Activated CD4-positive, alpha-beta T cell treated with anti-CD3 and anti-CD28 coated beads, Interleukin-2, amount 10 ng/mL, durations not matched to agents 24 days and 14 days (primary cell): ENCODE results near the gene NHSL1. TPM values are rescaled to one million over a fixed set of nuclear protein-coding genes. Genes with fewer than 3 reads are reported as not detected.
A peak's percentile ranks its signal among the peaks of the same experiment; 100 is the strongest.

ENCODE experiments used
- DNase-seq: peaks from one replicate; pipeline ENCODE4 v3.0.0; 2022
- H3K27ac Mint-ChIP-seq: one replicate; pipeline ENCODE4 v1.8.0; 2022; ENCODE audit warnings: mild to moderate bottlenecking, mixed read lengths
- H3K27me3 Mint-ChIP-seq: one replicate; pipeline ENCODE4 v1.8.0; 2022; ENCODE audit warnings: mixed read lengths
- H3K36me3 Mint-ChIP-seq: one replicate; pipeline ENCODE4 v1.8.0; 2022; ENCODE audit warnings: low read depth, mild to moderate bottlenecking, mixed read lengths
- H3K4me1 Mint-ChIP-seq: one replicate; pipeline ENCODE4 v1.8.0; 2021; ENCODE audit warnings: mixed read lengths
- H3K4me3 Mint-ChIP-seq: one replicate; pipeline ENCODE4 v1.8.0; 2022; ENCODE audit warnings: mild to moderate bottlenecking, moderate library complexity, mixed read lengths
- H3K9me3 Mint-ChIP-seq: one replicate; pipeline ENCODE4 v1.8.0; 2021; ENCODE audit warnings: mixed read lengths
- intact Hi-C: fragments of 100-400 bp; cut with micrococcal nuclease; formaldehyde crosslinking; loops from one replicate; pipeline ENCODE4 v1.15.1; 2023
- total RNA-seq: library from RNA; stranded (reverse); gene quantifications from 2 replicates; pipeline ENCODE4 v1.2.3, GENCODE V29; 2022

NHSL1 gene
- total RNA-seq, 1 donor from 2014 or later: 0.63 TPM

DNA sequence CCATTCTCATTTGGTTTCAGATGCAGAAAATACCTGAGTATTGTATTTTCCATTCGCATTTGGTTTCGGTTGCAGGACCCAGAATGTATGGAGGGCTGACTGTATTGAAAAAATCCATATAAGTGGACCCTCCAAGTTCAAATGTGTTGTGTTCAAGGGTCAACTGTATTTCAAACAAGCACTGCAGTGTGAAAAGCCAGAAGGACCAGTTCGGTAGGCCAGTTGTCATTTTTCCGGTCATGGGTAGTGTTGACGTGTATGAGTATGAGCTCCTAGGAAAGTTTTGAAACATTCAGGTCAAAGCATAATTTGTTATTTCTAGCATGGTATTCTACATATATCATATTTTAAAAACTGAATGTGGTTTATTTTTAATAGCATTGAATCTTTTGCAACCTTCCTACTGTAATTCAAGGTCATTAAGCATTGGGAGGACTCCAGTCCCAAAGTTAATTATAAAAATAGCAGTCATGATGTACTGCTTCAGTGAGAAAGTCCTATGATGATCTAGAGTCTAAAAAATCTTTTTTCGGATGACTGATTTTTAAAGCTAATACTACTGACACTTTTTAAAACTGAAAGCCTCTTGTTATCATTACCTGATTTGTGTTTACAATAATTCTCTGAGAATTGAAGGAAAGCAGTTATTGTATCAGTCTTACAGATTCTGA is 18.9 kb downstream of the NHSL1 start:
- Mint-ChIP-seq H3K27me3 (peaks cover 2% of the 10 kb centered on the region), H3K4me3 (no peak overlapping the region), H3K9me3 (no peaks in the 10 kb centered on the region), H3K36me3 (no peaks in the 10 kb centered on the region), H3K27ac (no peak overlapping the region), H3K4me1 (no peaks in the 10 kb centered on the region)
- intact Hi-C loops: no loop called here
- no peak for DNase-seq

DNA sequence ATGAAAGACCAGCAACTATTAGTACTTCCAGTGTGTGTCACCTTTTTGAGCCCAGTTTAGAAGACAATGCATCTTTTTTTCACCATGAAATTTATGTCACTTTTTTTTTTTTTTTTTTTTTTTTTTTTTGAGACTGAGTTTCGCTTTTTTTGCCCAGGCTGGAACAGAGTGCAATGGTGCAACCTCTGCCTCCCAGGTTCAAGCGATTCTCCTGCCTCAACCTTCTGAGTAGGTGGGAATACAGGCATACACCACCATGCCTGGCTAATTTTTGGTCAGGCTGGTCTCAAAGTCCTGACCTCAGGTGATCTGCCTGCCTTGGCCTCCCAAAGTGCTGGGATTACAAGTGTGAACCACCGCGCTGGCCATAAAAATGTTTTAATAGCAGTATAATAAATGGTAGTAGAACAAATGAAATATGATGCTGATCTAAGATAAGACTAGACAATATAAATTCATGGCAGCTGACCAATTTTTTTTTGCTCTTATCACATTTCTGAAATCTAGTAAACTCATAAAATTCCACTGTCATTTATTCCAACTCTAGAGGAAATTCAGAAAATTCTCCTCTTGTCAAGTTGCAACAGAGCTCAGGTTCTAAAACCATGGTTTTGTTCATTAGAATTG is 21.3 kb downstream of the NHSL1 start:
- no peaks in the 10 kb centered on the region for H3K4me1 Mint-ChIP-seq
- H3K27me3 Mint-ChIP-seq: peaks cover 2% of the 10 kb centered on the region
- H3K4me3 Mint-ChIP-seq: no peak overlapping the region
- no peaks in the 10 kb centered on the region for H3K9me3 Mint-ChIP-seq
- intact Hi-C loops: no loop called here
- H3K36me3 Mint-ChIP-seq: no peaks in the 10 kb centered on the region
- H3K27ac Mint-ChIP-seq: no peak overlapping the region
- no peak for DNase-seq

DNA sequence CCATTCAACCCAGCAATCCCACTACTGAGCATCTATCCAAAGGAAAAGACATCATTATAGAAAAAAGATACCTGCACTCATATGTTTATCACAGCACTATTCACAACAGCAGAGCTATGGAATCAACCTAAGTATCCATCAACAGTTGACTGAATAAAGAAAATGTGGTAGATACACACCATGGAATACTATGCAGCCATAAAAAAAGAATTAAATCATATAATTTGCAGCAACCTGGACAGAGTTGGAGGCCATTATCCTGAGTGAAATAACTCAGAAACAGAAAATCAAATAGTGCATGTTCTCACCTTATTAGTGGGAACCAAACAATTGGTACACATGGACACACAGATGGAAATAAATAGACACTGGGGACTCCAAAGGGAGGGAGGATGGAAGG is 23.2 kb downstream of the NHSL1 start:
- no peaks in the 10 kb centered on the region for H3K9me3 Mint-ChIP-seq
- H3K27me3 Mint-ChIP-seq: peaks cover 4% of the 10 kb centered on the region
- H3K36me3 Mint-ChIP-seq: no peaks in the 10 kb centered on the region
- H3K27ac Mint-ChIP-seq: no peak overlapping the region
- H3K4me1 Mint-ChIP-seq: no peaks in the 10 kb centered on the region
- DNase-seq: no peak
- no peak overlapping the region for H3K4me3 Mint-ChIP-seq
- intact Hi-C loops: no loop called here

DNA sequence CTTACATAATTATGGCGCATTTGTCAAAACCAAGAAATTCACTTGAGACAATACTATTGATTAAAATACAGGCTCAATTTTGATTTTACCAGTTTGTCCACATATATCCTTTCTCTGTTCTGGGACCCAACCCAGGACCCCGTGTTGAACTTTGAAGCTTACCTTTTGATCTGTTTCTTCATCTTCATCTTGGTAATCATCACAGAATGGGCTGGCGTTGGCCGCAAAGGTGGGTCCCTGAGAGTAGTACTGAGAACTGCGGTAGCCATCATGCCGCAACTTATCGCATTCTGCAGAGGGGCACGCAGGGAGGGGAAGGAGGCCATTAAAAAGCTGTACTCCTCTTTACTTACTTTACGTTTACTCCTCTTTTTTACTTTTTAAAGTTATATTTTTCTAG is 26.1 kb downstream of the NHSL1 start:
- intact Hi-C loops: no loop called here

DNA sequence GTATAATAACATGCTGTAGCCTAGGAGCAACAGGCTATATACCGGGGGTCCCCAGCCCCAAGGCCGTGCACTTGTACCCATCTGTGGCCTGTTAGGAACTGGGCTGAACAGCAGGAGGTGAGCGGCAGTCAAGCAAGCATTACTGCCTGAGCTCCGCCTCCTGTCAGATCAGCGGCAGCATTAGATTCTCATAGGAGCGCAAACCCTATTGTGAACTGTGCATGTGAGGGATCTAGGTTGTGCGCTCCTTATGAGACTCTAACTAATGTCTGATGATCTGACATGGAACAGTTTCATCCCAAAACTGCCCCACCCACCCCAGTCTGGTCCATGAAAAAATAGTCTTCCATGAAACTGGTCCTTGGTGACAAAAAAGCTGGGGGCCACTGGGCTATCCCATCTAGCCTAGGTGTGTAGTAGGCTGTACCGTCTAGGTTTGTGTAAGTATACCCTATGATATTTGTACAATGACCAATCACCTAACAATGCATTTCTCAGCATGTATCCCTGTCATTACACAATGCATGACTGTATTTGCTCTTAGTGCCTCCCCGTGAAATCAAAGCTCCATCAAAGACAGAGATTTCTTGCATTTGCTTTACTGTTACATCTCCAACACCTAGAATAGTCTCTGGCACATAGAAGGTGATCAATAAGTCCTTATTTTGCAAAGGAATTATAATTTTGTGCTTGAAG is 30.8 kb downstream of the NHSL1 start:
- H3K27ac Mint-ChIP-seq: no peak overlapping the region
- no peak for DNase-seq
- peaks cover 4% of the 10 kb centered on the region for H3K4me1 Mint-ChIP-seq
- H3K4me3 Mint-ChIP-seq: no peak overlapping the region
- no peaks in the 10 kb centered on the region for H3K36me3 Mint-ChIP-seq
- H3K27me3 Mint-ChIP-seq: peaks cover 3% of the 10 kb centered on the region
- H3K9me3 Mint-ChIP-seq: no peaks in the 10 kb centered on the region
- intact Hi-C loops: no loop called here

More for the DNA sequence above, 26.1 kb downstream of the NHSL1 start:
- no peak overlapping the region for H3K4me3 Mint-ChIP-seq
- no peaks in the 10 kb centered on the region for H3K4me1 Mint-ChIP-seq
- H3K9me3 Mint-ChIP-seq: no peaks in the 10 kb centered on the region
- H3K27ac Mint-ChIP-seq: no peak overlapping the region
- H3K36me3 Mint-ChIP-seq: no peaks in the 10 kb centered on the region
- H3K27me3 Mint-ChIP-seq: peaks cover 3% of the 10 kb centered on the region
- no peak for DNase-seq

DNA sequence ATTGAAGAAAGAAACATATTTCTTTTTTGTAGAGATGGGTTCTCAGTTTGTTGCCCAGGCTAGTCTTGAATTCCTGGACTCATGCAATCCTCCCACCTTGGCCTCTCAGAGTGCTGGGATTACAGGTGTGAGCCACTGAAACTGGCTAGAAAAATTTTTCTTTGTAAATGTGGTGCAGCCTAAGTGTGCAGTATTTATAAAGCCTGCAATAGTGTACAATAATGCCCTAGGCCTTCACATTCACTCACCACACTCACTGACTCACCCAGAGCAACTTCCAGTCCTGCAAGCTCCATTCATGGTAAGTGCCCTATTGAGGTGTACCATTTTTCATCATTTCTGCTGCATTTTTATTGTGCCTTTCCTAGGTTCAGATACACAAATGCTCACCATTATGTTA is 31.4 kb downstream of the NHSL1 start:
- peaks cover 3% of the 10 kb centered on the region for H3K27me3 Mint-ChIP-seq
- peaks cover 4% of the 10 kb centered on the region for H3K4me1 Mint-ChIP-seq
- intact Hi-C loops: no loop called here
- no peaks in the 10 kb centered on the region for H3K9me3 Mint-ChIP-seq
- H3K4me3 Mint-ChIP-seq: no peak overlapping the region
- H3K27ac Mint-ChIP-seq: no peak overlapping the region
- no peak for DNase-seq
- H3K36me3 Mint-ChIP-seq: no peaks in the 10 kb centered on the region

DNA sequence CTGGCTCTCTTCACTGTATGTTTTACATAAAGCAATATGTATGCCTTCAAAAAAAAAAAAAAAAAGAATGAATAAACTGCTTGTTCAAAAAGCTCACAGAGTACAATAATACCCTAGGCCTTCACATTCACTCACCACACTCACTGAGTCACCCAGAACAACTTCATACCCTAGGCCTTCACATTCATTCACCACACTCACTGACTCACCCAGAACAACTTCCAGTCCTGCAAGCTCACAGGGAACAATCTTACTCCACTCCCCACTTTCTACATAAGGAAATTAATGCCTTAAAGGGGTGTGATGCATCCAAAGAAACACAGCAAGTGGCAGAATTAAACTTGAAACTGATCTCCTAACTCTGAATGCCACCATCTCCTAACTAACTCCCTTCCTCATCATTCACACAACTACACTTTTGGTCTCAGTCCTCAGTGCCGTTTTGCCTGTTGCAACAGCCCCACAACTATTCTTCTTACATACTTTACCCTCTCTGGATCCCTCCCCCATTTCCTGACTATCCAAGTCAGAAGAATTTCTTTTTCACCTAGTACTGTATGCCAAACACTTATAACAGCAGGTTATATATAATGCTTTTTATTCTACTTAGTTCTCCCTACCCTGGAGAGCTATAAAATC is 34.2 kb downstream of the NHSL1 start:
- intact Hi-C loops: no loop called here
- Mint-ChIP-seq H3K4me3 (no peak overlapping the region), H3K27me3 (no peaks in the 10 kb centered on the region), H3K27ac (no peak overlapping the region), H3K9me3 (peaks cover 10% of the 10 kb centered on the region), H3K36me3 (no peaks in the 10 kb centered on the region), H3K4me1 (peaks cover 4% of the 10 kb centered on the region)
- DNase-seq: no peak

DNA sequence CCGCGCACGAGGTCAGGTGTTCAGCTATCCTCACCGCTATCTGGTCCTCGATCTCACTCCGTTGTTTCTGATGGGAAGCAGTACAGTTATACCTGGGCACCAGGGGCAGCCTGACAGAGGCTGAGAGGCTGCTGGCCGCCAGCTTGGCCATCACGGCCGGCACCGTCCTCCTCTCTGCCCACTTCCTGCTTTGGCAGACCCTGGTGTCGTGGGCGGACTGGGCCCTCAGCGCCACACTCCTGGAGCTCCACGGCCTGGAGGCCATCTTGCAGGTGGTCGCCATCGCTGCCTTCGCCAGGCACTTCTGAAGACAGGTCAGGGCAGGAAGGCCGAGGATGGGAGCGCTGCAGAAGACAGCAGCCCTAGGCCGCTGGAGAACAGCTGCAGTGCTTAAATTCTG is 35.2 kb downstream of the NHSL1 start:
- Mint-ChIP-seq H3K4me3 (no peak overlapping the region), H3K27ac (no peak overlapping the region), H3K27me3 (no peaks in the 10 kb centered on the region), H3K36me3 (no peaks in the 10 kb centered on the region), H3K9me3 (peaks cover 10% of the 10 kb centered on the region), H3K4me1 (peaks cover 4% of the 10 kb centered on the region)
- no peak for DNase-seq
- intact Hi-C loops: no loop called here

DNA sequence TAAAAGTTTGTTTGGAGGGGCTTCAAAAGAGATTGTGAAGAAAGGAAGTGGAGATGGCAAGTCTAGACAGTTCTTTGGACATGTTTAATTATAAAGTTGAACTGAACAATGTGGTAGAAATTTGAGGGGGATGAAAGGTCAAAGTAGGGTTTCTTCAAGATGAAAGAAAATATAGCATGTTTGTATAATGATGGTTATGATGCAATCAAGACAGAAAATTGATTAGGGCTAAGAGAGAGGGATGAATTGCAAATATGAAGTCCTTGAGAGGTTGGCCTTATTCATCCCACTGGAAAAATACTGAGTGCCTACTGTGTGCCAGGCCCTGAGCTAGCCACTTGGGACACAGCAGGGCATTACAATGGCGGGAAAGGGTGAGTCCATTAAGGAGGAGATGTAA is 37.6 kb downstream of the NHSL1 start:
- H3K36me3 Mint-ChIP-seq: peaks cover 2% of the 10 kb centered on the region
- H3K4me1 Mint-ChIP-seq: peaks cover 9% of the 10 kb centered on the region
- intact Hi-C loops: no loop called here
- DNase-seq: no peak
- no peak overlapping the region for H3K4me3 Mint-ChIP-seq
- peaks cover 14% of the 10 kb centered on the region for H3K9me3 Mint-ChIP-seq
- H3K27ac Mint-ChIP-seq: no peak overlapping the region
- no peaks in the 10 kb centered on the region for H3K27me3 Mint-ChIP-seq

DNA sequence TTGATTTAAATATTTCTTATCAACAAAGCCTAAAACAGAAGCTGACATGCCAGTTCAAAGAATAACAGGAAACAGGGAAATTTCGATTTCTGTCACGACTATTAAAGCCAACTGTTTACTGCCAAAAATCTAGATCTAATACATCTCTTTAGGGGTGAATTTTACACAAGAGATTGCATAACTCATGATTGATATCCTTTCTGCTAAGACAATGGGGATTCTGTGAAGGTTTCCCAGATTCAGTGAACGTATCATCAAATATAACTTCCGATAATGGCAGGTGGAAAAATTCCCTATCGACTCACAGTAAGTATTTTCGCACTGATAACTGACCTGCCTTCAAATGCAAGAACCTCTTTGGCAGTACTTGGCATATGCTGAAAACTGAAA is 42.9 kb downstream of the NHSL1 start:
- no peaks in the 10 kb centered on the region for H3K27me3 Mint-ChIP-seq
- peaks cover 24% of the 10 kb centered on the region for H3K4me1 Mint-ChIP-seq
- H3K4me3 Mint-ChIP-seq: peak overlapping the region; percentile 60
- peaks cover 2% of the 10 kb centered on the region for H3K36me3 Mint-ChIP-seq
- DNase-seq: no peak
- H3K9me3 Mint-ChIP-seq: peaks cover 11% of the 10 kb centered on the region
- intact Hi-C loops: no loop called here
- peak overlapping the region; percentile 63 for H3K27ac Mint-ChIP-seq

DNA sequence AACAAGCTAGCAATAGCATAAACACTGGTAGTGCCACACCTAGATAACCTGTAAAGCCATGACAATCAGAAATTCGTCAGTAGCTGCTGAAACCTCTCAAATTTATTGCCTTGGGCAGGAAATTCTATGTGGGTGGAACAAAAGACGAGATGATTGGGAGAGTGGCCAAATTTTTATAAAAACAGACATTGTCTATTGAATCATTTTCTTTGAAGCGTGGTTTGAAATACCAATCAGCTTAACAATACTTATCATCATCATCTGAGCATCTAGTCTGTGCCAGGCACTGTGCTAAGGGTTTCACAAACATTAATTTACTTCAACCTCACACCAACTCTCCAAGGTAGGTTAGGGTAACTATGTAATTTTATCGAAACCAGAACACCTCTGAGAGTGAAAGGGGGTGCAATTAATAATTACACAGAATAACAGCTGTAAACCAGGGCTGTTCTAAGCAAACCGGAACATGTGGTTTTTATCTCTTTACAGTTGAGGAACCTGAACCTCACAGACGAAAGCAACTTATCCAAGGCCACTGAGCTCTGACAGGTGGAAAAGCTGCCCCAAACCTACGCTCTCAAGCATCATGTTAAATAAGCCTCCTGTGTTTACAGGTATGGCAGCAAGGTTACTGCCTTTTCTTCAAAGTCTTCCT is 43.4 kb downstream of the NHSL1 start:
- peak; percentile 77 for DNase-seq
- Mint-ChIP-seq H3K4me1 (peaks cover 24% of the 10 kb centered on the region), H3K27me3 (no peaks in the 10 kb centered on the region), H3K9me3 (peaks cover 5% of the 10 kb centered on the region), H3K36me3 (peaks cover 2% of the 10 kb centered on the region), H3K27ac (peak overlapping the region; percentile 64), H3K4me3 (peak overlapping the region; percentile 60)
- intact Hi-C loops: loop anchor here (2.0 kb wide), 1 partner anchor 45 kb away; no protein-coding TSS in a partner anchor

DNA sequence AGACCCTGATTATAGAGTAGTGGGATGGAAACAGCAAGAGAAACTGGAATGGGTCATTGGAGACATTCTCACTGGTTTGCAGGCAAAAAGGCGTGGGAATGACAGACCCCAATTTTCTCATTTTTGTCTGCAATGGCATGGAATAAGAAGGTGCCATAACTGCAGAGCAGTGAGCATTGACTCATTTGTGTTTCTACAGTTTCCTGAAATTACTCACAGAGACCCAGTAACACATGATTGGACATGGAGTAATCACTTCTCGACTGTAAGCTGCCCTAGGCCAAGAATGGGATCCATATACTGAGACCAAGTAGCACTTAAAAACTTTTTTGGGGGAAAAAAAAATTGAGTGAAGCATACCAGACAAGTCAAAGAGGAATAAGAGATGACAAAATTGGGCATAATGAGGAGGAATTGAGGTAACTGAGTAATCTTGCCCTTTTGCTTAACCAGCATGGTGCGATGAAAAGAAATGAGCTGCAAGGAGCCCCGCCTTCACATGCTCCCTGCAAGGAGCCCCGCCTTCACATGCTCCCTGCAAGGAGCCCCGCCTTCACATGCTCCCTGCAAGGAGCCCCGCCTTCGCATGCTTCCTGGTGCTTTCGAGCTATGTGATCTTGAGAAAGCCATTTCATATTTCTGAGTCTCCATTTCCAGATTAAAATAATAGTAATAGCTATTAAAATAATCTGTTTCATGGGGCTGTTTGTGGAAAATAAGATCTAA is 44.1 kb downstream of the NHSL1 start:
- intact Hi-C loops: loop anchor here (2.0 kb wide), 1 partner anchor 44 kb away; no protein-coding TSS in a partner anchor
- Mint-ChIP-seq H3K4me1 (peaks cover 24% of the 10 kb centered on the region), H3K27me3 (no peaks in the 10 kb centered on the region), H3K36me3 (peaks cover 2% of the 10 kb centered on the region), H3K4me3 (peak overlapping the region; percentile 60), H3K27ac (peak overlapping the region; percentile 64), H3K9me3 (peaks cover 4% of the 10 kb centered on the region)
- peak; percentile 87 for DNase-seq

DNA sequence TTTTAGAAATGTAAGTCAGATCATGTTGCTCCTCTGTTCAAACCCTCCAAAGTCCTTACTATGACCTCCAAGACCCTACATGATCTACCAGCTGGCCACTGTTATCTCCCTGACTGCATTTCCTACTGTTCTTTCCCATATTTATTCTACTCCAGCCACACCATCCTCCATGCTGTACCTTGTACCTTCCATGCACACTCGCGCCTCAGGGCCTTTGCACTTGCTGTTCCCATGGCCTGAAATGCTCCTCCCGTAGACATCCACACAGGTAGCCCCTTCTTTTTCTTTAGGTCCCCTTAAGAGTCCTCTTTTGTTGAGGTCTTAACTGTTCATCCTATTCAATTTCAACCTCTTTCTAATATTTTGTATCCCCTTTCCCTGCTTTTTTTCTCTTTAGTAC is 48.3 kb downstream of the NHSL1 start:
- H3K4me3 Mint-ChIP-seq: no peak overlapping the region
- H3K9me3 Mint-ChIP-seq: no peaks in the 10 kb centered on the region
- H3K27ac Mint-ChIP-seq: no peak overlapping the region
- no peak for DNase-seq
- H3K27me3 Mint-ChIP-seq: no peaks in the 10 kb centered on the region
- intact Hi-C loops: no loop called here
- no peaks in the 10 kb centered on the region for H3K36me3 Mint-ChIP-seq
- H3K4me1 Mint-ChIP-seq: peaks cover 13% of the 10 kb centered on the region
